Epithelial cell of esophagus (primary cell): Measurements from ENCODE around the gene HOXA11.

ENCODE experiments used
- DNase-seq: peaks from one replicate; pipeline ENCODE4 v3.0.0; 2010; ENCODE audit warnings: low read depth
- H3K4me3 ChIP-seq: 2 replicates; pipeline ENCODE4 v1.5.1; 2011; ENCODE audit warnings: mild to moderate bottlenecking, low read length, control low read depth
- CTCF ChIP-seq: IDR thresholded peaks from 2 replicates; pipeline ENCODE4 v1.5.1; 2011; ENCODE audit warnings: low read depth, mild to moderate bottlenecking, low read length, control low read depth, inconsistent platforms; ENCODE audit not compliant: insufficient read depth; ENCODE audit errors: missing control alignments

Gene HOXA11

GRCh38 chr7:27170426-27171324, 14.4 kb downstream of the HOXA11 start:
- TF ChIP-seq CTCF, result no peak
- DNase-seq, result no peak
- no peak overlapping the region for H3K4me3 ChIP-seq

- TF ChIP-seq CTCF, result no peak
- no peak overlapping the region for H3K4me3 ChIP-seq
- DNase-seq, result no peak
These were observed 15.2 kb downstream of the HOXA11 start for GRCh38 chr7:27169658-27170425.

- no peak for TF ChIP-seq CTCF
- no peak overlapping the region for H3K4me3 ChIP-seq
- DNase-seq, result no peak
These were observed 16.6 kb downstream of the HOXA11 start for GRCh38 chr7:27168265-27168947.

- no peak overlapping the region for H3K4me3 ChIP-seq
These were observed 17.1 kb downstream of the HOXA11 start for GRCh38 chr7:27167916-27168264.

GRCh38 chr7:27166531-27167505, 18.2 kb downstream of the HOXA11 start:
- no peak for TF ChIP-seq CTCF
- no peak overlapping the region for H3K4me3 ChIP-seq
- DNase-seq, result no peak

More at GRCh38 chr7:27167916-27168264, 17.1 kb downstream of the HOXA11 start:
- no peak for TF ChIP-seq CTCF
- no peak for DNase-seq

GRCh38 chr7:27165996-27166530, 19.0 kb downstream of the HOXA11 start:
- no peak for DNase-seq
- no peak for TF ChIP-seq CTCF
- no peak overlapping the region for H3K4me3 ChIP-seq
